Loucy (cell line): ENCODE measurements around the gene ADD2.

ENCODE experiments used
- CTCF ChIP-seq: fragments of 200-600 bp; sonication (generic); conservative IDR thresholded peaks from 2 replicates; pipeline ENCODE4 v1.5.1; 2014; ENCODE audit warnings: mild to moderate bottlenecking, antibody characterized with exemption, low read length
- EZH2phosphoT487 ChIP-seq: fragments of 200-600 bp; IDR thresholded peaks from 2 replicates; pipeline ENCODE4 v1.6.1; 2018; ENCODE audit warnings: antibody characterized with exemption, mild to moderate bottlenecking, moderate library complexity, borderline replicate concordance

- TF ChIP-seq CTCF (no peak), EZH2phosphoT487 (no peak)
These were observed 99.1 kb downstream of the ADD2 start for GRCh38 chr2:70668911-70669310.
